HepG2 (cell line): Measurements from ENCODE around the gene ZNF888. TPM values are rescaled to one million over a fixed set of nuclear protein-coding genes. Genes with fewer than 3 reads are reported as not detected.
A peak's percentile ranks its signal among the peaks of the same experiment; 100 is the strongest.

Source experiments
- AGO2 ChIP-seq: fragments of 200-400 bp; formaldehyde crosslinking; optimal IDR thresholded peaks from 2 replicates; pipeline ENCODE3; 2017; ENCODE audit warnings: mild to moderate bottlenecking, low read depth, low read length, moderate library complexity
- ARID2 ChIP-seq: sonication (generic); formaldehyde crosslinking; IDR thresholded peaks from 2 replicates; pipeline ENCODE4 v1.8.1; 2022; ENCODE audit warnings: mild to moderate bottlenecking, missing genetic modification reagents, borderline replicate concordance
- ARNT ChIP-seq: fragments of 450-650 bp; IDR thresholded peaks from 2 replicates; pipeline ENCODE4 v1.6.1; 2017
- FOXK1 ChIP-seq: sonication (generic); formaldehyde crosslinking; IDR thresholded peaks from 2 replicates; pipeline ENCODE4 v1.4.0; 2020; ENCODE audit warnings: low read depth, missing genetic modification reagents, borderline replicate concordance
- GATAD1 ChIP-seq: IDR thresholded peaks from 2 replicates; pipeline ENCODE4 v1.6.1; 2016; ENCODE audit warnings: missing genetic modification reagents, missing compliant biosample characterization
- MYNN ChIP-seq: sonication (generic); formaldehyde crosslinking; IDR thresholded peaks from 2 replicates; pipeline ENCODE4 v1.4.0; 2020; ENCODE audit warnings: mild to moderate bottlenecking, low read depth, missing genetic modification reagents
- PAWR ChIP-seq: sonication (generic); formaldehyde crosslinking; IDR thresholded peaks from 2 replicates; pipeline ENCODE4 v1.4.0; 2020; ENCODE audit warnings: missing genetic modification reagents, mild to moderate bottlenecking, borderline replicate concordance
- RCOR2 ChIP-seq: IDR thresholded peaks from 2 replicates; pipeline ENCODE4 v1.6.1; 2016; ENCODE audit warnings: missing biosample characterization, missing genetic modification reagents
- SALL1 ChIP-seq: sonication (generic); formaldehyde crosslinking; IDR thresholded peaks from 2 replicates; pipeline ENCODE4 v1.8.0; 2022; ENCODE audit warnings: mild to moderate bottlenecking, missing genetic modification reagents
- SIN3A ChIP-seq: IDR thresholded peaks from 2 replicates; pipeline ENCODE4 v1.6.1; 2011; ENCODE audit warnings: low read depth, mild to moderate bottlenecking, control low read depth, low read length, borderline replicate concordance
- XRCC5 ChIP-seq: fragments of 200-400 bp; formaldehyde crosslinking; optimal IDR thresholded peaks from 2 replicates; pipeline ENCODE3; 2017; ENCODE audit warnings: mild to moderate bottlenecking, low read length
- ZNF670 ChIP-seq: sonication (generic); formaldehyde crosslinking; IDR thresholded peaks from 2 replicates; pipeline ENCODE4 v1.8.0; 2022; ENCODE audit warnings: mild to moderate bottlenecking, missing genetic modification reagents, borderline replicate concordance
- ZNF761 ChIP-seq: sonication (generic); formaldehyde crosslinking; conservative IDR thresholded peaks from 2 replicates; pipeline ENCODE4 v1.4.0; 2020; ENCODE audit warnings: mild to moderate bottlenecking, missing genetic modification reagents
- polyA plus RNA-seq, 8 experiments: library from polyadenylated mRNA; depleted of rRNA in 3 of 8; stranded (reverse) in 7 of 8; unstranded in 1 of 8; fragments of >200 nt; fragmentation: Illumina TruSeq in 4 of 8; extraction: Trizol in 4 of 8; gene quantifications; 2 replicates each; pipeline versions ENCODE4 v1.2.1 to v1.2.3, GENCODE V29; 2011 to 2016; ENCODE audit warnings: low read depth in 4 of 8, missing spikeins in 1 of 8, mixed read lengths in 1 of 8; ENCODE audit not compliant: insufficient read depth in 1 of 8
- total RNA-seq, 5 experiments: library from RNA; depleted of rRNA; stranded (reverse); fragments of >200 nt; fragmentation: Illumina TruSeq; extraction: Trizol; gene quantifications; 2 replicates each; pipeline ENCODE4 v1.2.3, GENCODE V29; 2016; ENCODE audit warnings: low read depth in 1 of 5
- TF ChIP-seq, protein P1 (sequence below): sonication (generic); formaldehyde crosslinking; IDR thresholded peaks from 2 replicates; pipeline ENCODE4 v1.4.0; 2020; ENCODE audit warnings: mild to moderate bottlenecking, missing genetic modification reagents
- TF ChIP-seq, protein P2 (sequence below): sonication (generic); formaldehyde crosslinking; IDR thresholded peaks from 2 replicates; pipeline ENCODE4 v1.5.0; 2020; ENCODE audit warnings: missing genetic modification reagents
- TF ChIP-seq, protein P3 (sequence below): sonication (generic); formaldehyde crosslinking; conservative IDR thresholded peaks from 2 replicates; pipeline ENCODE4 v1.8.0; 2022; ENCODE audit warnings: mild to moderate bottlenecking, moderate library complexity, missing genetic modification reagents
- TF ChIP-seq, protein P4 (sequence below): sonication (generic); formaldehyde crosslinking; IDR thresholded peaks from 2 replicates; pipeline ENCODE4 v1.5.0; 2020; ENCODE audit warnings: missing genetic modification reagents, mild to moderate bottlenecking, borderline replicate concordance
- TF ChIP-seq, protein P5 (sequence below): conservative IDR thresholded peaks from 2 replicates; pipeline ENCODE4 v1.6.1; 2018; ENCODE audit warnings: missing genetic modification reagents

The ZNF888 gene
- total and polyA plus RNA-seq, 2 of the 13 experiments (the other 11 are each of a cell fraction or from before 2014, with no cell fraction given), result 1.7 to 7.6 TPM

DNA sequence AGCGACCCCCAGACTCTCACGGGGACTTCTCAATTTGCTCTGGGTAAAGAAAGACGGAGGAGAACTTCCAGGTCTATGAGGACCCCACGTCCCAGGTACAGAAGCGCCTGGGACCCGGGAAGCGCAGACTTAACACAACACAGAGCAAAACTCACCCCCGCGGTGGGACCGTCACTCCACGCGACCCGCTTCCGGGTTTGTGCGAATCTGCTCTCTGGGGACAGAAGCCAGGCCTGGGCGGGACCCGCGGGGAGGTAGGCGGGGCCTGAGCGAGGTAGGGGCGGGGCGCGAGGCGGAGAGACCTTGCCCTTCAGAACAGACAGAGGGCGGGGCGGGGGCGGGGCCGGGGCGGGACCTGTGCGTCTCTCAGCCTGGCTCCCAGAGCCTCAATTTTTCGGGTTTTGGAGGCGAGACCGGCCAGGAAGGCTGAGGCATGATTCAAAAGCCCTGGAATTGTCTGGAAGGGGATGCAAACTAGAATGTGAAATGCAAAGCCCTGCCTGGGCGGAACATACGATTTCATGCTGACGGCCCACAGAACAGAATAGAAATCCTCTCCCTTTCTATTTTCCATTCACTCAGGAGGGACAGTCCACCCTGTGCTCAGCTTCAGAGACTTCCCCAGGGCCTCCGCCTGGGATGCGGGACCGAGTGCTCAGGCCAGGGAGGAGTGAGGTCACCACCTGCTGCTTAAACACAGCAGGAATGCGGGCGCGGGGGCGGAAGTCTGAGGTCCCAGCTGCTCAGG lies 19.3 kb upstream of the ZNF888 start (continued):
- TF ChIP-seq FOXK1, result no peak
- TF ChIP-seq, protein P1, sequence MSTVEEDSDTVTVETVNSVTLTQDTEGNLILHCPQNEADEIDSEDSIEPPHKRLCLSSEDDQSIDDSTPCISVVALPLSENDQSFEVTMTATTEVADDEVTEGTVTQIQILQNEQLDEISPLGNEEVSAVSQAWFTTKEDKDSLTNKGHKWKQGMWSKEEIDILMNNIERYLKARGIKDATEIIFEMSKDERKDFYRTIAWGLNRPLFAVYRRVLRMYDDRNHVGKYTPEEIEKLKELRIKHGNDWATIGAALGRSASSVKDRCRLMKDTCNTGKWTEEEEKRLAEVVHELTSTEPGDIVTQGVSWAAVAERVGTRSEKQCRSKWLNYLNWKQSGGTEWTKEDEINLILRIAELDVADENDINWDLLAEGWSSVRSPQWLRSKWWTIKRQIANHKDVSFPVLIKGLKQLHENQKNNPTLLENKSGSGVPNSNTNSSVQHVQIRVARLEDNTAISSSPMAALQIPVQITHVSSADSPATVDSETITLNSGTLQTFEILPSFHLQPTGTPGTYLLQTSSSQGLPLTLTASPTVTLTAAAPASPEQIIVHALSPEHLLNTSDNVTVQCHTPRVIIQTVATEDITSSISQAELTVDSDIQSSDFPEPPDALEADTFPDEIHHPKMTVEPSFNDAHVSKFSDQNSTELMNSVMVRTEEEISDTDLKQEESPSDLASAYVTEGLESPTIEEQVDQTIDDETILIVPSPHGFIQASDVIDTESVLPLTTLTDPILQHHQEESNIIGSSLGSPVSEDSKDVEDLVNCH (CRISPR knock-in tag), result no peak
- TF ChIP-seq AGO2, result no peak
- TF ChIP-seq, protein P2, sequence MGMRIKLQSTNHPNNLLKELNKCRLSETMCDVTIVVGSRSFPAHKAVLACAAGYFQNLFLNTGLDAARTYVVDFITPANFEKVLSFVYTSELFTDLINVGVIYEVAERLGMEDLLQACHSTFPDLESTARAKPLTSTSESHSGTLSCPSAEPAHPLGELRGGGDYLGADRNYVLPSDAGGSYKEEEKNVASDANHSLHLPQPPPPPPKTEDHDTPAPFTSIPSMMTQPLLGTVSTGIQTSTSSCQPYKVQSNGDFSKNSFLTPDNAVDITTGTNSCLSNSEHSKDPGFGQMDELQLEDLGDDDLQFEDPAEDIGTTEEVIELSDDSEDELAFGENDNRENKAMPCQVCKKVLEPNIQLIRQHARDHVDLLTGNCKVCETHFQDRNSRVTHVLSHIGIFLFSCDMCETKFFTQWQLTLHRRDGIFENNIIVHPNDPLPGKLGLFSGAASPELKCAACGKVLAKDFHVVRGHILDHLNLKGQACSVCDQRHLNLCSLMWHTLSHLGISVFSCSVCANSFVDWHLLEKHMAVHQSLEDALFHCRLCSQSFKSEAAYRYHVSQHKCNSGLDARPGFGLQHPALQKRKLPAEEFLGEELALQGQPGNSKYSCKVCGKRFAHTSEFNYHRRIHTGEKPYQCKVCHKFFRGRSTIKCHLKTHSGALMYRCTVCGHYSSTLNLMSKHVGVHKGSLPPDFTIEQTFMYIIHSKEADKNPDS (CRISPR knock-in tag), result no peak
- no peak for TF ChIP-seq PAWR (CRISPR knock-in tag)
- no peak for TF ChIP-seq MYNN (CRISPR knock-in tag)
- TF ChIP-seq RCOR2 (CRISPR knock-in tag), result no peak
- TF ChIP-seq, protein P3, sequence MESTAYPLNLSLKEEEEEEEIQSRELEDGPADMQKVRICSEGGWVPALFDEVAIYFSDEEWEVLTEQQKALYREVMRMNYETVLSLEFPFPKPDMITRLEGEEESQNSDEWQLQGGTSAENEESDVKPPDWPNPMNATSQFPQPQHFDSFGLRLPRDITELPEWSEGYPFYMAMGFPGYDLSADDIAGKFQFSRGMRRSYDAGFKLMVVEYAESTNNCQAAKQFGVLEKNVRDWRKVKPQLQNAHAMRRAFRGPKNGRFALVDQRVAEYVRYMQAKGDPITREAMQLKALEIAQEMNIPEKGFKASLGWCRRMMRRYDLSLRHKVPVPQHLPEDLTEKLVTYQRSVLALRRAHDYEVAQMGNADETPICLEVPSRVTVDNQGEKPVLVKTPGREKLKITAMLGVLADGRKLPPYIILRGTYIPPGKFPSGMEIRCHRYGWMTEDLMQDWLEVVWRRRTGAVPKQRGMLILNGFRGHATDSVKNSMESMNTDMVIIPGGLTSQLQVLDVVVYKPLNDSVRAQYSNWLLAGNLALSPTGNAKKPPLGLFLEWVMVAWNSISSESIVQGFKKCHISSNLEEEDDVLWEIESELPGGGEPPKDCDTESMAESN (CRISPR knock-in tag), result peak; percentile 57; the same call in 1 of the 2 replicates
- TF ChIP-seq ZNF670 (CRISPR knock-in tag), result no peak
- no peak for TF ChIP-seq ARID2 (CRISPR knock-in tag)
- TF ChIP-seq GATAD1 (CRISPR knock-in tag), result no peak
- peak; percentile 38; the same call in 1 of the 2 replicates for TF ChIP-seq SALL1
- no peak for TF ChIP-seq ZNF761 (CRISPR knock-in tag)
- no peak for TF ChIP-seq XRCC5
- TF ChIP-seq, protein P4, sequence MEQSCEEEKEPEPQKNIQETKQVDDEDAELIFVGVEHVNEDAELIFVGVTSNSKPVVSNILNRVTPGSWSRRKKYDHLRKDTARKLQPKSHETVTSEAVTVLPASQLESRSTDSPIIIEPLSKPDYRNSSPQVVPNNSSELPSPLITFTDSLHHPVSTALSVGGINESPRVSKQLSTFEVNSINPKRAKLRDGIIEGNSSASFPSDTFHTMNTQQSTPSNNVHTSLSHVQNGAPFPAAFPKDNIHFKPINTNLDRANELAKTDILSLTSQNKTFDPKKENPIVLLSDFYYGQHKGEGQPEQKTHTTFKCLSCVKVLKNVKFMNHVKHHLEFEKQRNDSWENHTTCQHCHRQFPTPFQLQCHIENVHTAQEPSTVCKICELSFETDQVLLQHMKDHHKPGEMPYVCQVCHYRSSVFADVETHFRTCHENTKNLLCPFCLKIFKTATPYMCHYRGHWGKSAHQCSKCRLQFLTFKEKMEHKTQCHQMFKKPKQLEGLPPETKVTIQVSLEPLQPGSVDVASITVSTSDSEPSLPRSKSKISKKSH (CRISPR knock-in tag), result no peak
- TF ChIP-seq, protein P5, sequence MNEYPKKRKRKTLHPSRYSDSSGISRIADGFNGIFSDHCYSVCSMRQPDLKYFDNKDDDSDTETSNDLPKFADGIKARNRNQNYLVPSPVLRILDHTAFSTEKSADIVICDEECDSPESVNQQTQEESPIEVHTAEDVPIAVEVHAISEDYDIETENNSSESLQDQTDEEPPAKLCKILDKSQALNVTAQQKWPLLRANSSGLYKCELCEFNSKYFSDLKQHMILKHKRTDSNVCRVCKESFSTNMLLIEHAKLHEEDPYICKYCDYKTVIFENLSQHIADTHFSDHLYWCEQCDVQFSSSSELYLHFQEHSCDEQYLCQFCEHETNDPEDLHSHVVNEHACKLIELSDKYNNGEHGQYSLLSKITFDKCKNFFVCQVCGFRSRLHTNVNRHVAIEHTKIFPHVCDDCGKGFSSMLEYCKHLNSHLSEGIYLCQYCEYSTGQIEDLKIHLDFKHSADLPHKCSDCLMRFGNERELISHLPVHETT (CRISPR knock-in tag), result no peak
- TF ChIP-seq ARNT, result no peak
- peak; percentile 79; the same call in 1 of the 2 replicates for TF ChIP-seq SIN3A
